Measurements from ENCODE around the gene P4HB.

GRCh38 chr17:81904600-81905423 lies 44.5 kb upstream of the P4HB start:
- TF ChIP-seq CTCF (IDR thresholded peaks at IDR 0.05) (no peak), POLR2A (IDR thresholded peaks at IDR 0.05) (no peak)
